Cardiac muscle cell (in vitro differentiated cells and primary cell): ENCODE results near the gene RAB37. TPM values are rescaled to one million over a fixed set of nuclear protein-coding genes. Genes with fewer than 3 reads are reported as not detected.

Experiments used
- DNase-seq, 2 donors: peaks; one replicate each; pipeline versions ENCODE4 v3.0.0 to v3.0.0-alpha.2; 2010 to 2017; ENCODE audit warnings: low read depth in 1 of 2, low spot score in 1 of 2
- H3K27ac ChIP-seq: fragments of 200-600 bp; sonication (generic); 2 replicates; pipeline ENCODE4 v1.5.1; 2016
- H3K27me3 ChIP-seq: fragments of 200-600 bp; sonication (generic); 2 replicates; pipeline ENCODE4 v1.6.0; 2016; ENCODE audit warnings: control low read depth
- H3K36me3 ChIP-seq: fragments of 200-600 bp; sonication (generic); 2 replicates; pipeline ENCODE4 v1.5.1; 2016; ENCODE audit warnings: control low read depth
- H3K4me1 ChIP-seq: fragments of 200-600 bp; sonication (generic); 2 replicates; pipeline ENCODE4 v1.8.1; 2017; ENCODE audit warnings: low read depth, mild to moderate bottlenecking, mixed run types
- H3K4me3 ChIP-seq: fragments of 200-600 bp; sonication (generic); 2 replicates; pipeline ENCODE4 v1.5.1; 2016; ENCODE audit warnings: mild to moderate bottlenecking
- H3K9me3 ChIP-seq: fragments of 200-600 bp; sonication (generic); 2 replicates; pipeline ENCODE4 v1.5.1; 2017; ENCODE audit warnings: low read depth, mild to moderate bottlenecking, control low read depth
- polyA plus RNA-seq: library from polyadenylated mRNA; unstranded; fragments of >200 nt; fragmentation: Nextera tagmentation; extraction: Ambion mirVana; gene quantifications from 2 replicates; pipeline ENCODE4 v1.2.1, GENCODE V29; 2016
- total RNA-seq: library from RNA; depleted of rRNA; stranded (reverse); fragments of >200 nt; gene quantifications from 2 replicates; pipeline ENCODE4 v1.2.3, GENCODE V29; 2016
- TF ChIP-seq, protein P1 (sequence below): IDR thresholded peaks from 2 replicates; pipeline ENCODE4 v1.5.1; 2012; ENCODE audit warnings: low read depth, mild to moderate bottlenecking, low read length

Gene RAB37
- total and polyA plus RNA-seq, 2 experiments from 2014 or later: 3.4 to 4.9 TPM

- Histone ChIP-seq H3K9me3 (no peaks in the 10 kb centered on the region), H3K27me3 (no peaks in the 10 kb centered on the region), H3K4me3 (no peak overlapping the region), H3K36me3 (no peaks in the 10 kb centered on the region), H3K4me1 (peaks cover 7% of the 10 kb centered on the region), H3K27ac (no peak overlapping the region)
- TF ChIP-seq, protein P1, sequence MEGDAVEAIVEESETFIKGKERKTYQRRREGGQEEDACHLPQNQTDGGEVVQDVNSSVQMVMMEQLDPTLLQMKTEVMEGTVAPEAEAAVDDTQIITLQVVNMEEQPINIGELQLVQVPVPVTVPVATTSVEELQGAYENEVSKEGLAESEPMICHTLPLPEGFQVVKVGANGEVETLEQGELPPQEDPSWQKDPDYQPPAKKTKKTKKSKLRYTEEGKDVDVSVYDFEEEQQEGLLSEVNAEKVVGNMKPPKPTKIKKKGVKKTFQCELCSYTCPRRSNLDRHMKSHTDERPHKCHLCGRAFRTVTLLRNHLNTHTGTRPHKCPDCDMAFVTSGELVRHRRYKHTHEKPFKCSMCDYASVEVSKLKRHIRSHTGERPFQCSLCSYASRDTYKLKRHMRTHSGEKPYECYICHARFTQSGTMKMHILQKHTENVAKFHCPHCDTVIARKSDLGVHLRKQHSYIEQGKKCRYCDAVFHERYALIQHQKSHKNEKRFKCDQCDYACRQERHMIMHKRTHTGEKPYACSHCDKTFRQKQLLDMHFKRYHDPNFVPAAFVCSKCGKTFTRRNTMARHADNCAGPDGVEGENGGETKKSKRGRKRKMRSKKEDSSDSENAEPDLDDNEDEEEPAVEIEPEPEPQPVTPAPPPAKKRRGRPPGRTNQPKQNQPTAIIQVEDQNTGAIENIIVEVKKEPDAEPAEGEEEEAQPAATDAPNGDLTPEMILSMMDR: peak; percentile 10
- DNase-seq: no peak
These were observed 43.6 kb downstream of the RAB37 start for GRCh38 chr17:74780443-74781238.

GRCh38 chr17:74782571-74782970 lies 45.5 kb downstream of the RAB37 start:
- Histone ChIP-seq H3K4me3 (no peak overlapping the region), H3K27me3 (no peaks in the 10 kb centered on the region), H3K4me1 (no peaks in the 10 kb centered on the region), H3K27ac (no peak overlapping the region), H3K36me3 (no peaks in the 10 kb centered on the region), H3K9me3 (no peaks in the 10 kb centered on the region)
- DNase-seq: no peak
- TF ChIP-seq, protein P1: no peak

DNA sequence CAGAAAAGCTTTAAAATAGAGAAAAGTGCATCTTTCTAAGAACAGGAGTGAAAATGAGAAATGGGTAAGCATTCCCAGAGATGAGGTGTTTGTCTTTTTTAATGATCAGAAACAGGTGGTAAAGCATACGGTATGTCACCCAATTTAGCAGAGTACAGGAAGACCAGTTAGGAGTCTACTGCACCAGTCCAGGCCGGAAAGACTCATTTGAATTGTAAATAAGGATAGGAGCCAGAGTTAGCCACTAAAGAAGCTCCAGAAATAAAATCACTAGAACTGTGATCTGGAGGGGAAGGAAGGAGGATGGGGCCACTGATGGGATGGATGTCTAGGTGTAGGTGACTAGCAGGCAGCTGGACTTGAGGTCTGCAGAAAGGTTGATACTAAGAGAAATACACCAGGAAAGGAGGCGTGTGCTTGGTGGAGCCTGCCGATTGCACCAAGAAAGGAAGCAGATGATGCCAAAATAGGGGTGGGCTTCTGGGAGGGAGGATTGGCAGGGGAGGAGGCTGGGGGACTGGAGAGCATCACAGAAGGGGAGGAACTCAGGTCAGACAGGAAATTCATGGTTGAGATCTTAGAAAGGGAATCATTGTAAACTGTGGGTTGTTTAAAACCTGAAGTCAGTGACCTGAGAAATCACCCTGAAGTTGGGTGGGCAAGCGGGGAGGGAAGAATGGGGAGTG lies 47.2 kb downstream of the RAB37 start:
- Histone ChIP-seq H3K36me3 (no peaks in the 10 kb centered on the region), H3K9me3 (no peaks in the 10 kb centered on the region), H3K27me3 (no peaks in the 10 kb centered on the region), H3K4me3 (no peak overlapping the region), H3K27ac (no peak overlapping the region), H3K4me1 (no peaks in the 10 kb centered on the region)
- DNase-seq: no peak
- TF ChIP-seq, protein P1: no peak

DNA sequence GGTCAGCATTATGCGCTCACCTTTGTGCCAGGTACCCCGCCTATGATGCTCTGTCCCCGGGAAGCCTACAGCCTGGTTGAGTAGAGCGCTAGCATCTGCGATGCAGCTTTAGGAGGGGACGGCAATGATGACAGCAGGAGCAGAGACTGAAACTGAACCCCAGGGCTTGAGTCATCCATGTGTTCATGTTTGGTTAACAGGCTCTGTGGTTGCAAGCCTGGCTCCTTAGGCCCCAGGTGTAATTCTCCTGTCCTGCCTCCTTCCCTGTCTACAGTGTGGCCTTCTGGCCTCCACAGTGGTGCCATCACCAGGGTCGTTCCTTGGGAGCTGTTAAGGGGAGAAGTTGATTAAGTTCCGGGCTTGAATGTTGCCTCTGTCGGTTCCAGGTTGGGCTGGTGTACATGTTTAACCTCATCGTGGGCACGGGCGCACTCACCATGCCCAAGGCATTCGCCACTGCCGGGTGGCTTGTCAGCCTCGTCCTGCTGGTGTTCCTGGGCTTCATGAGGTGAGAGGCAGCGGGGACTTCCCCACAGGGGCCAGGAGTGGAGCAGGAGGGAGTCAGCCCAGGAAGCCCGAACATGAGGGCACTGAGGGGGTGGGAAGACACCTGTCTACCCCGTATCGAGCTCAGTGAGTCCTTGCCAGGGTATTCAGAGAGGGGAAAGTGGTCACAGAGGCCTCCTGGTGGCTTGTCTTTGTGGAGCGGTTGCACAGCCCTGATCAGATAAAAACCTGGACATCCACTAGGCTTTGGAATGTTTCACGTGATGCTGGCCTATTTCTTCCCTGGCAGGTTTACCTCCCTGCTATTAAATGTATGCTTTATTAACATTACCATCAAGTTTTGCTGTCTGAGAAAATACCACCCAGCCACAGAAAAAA lies 48.3 kb downstream of the RAB37 start:
- TF ChIP-seq, protein P1: no peak
- H3K9me3 ChIP-seq: no peaks in the 10 kb centered on the region
- no peaks in the 10 kb centered on the region for H3K36me3 ChIP-seq
- H3K4me1 ChIP-seq: no peaks in the 10 kb centered on the region
- no peak overlapping the region for H3K27ac ChIP-seq
- no peak for DNase-seq
- H3K27me3 ChIP-seq: no peaks in the 10 kb centered on the region
- no peak overlapping the region for H3K4me3 ChIP-seq

GRCh38 chr17:74785981-74786360 lies 48.9 kb downstream of the RAB37 start:
- no peak overlapping the region for H3K4me3 ChIP-seq
- TF ChIP-seq, protein P1: no peak
- H3K27ac ChIP-seq: no peak overlapping the region
- H3K9me3 ChIP-seq: no peaks in the 10 kb centered on the region
- no peaks in the 10 kb centered on the region for H3K27me3 ChIP-seq
- H3K36me3 ChIP-seq: no peaks in the 10 kb centered on the region
- no peak for DNase-seq
- H3K4me1 ChIP-seq: no peaks in the 10 kb centered on the region
